Activated CD4-positive, CD25-positive, alpha-beta regulatory T cell treated with anti-CD3 and anti-CD28 coated beads, Interleukin-2, amount 50 U/mL, for 24 hours (primary cell): ENCODE data around the gene HERPUD2.
"Not testable (repeated sequence)": the region's sequence is repeated elsewhere in the genome, so short reads cannot be mapped to it uniquely, and the experiment has no call there.

ENCODE experiments used
- ATAC-seq, 2 donors: fragments of 150-1000 bp; cut with Tn5 transposase; one replicate each; pipeline ENCODE4 v1.10.0; 2021; ENCODE audit warnings: mild to moderate bottlenecking in 1 of 2, moderate library complexity in 1 of 2

HERPUD2 gene

GRCh38 chr7:35599061-35599460 lies 95.9 kb downstream of the HERPUD2 start:
- no peak for ATAC-seq

- no peak for ATAC-seq
Measured at GRCh38 chr7:35596061-35596460, 98.9 kb downstream of the HERPUD2 start.

GRCh38 chr7:35593899-35594298 lies 101.0 kb downstream of the HERPUD2 start:
- no peak for ATAC-seq

GRCh38 chr7:35588647-35589046 lies 106.3 kb downstream of the HERPUD2 start:
- ATAC-seq: no peak

- ATAC-seq: no peak
Measured at GRCh38 chr7:35584990-35585389, 109.9 kb downstream of the HERPUD2 start.

- ATAC-seq: not testable (repeated sequence)
Measured at GRCh38 chr7:35584533-35584932, 110.4 kb downstream of the HERPUD2 start.
